H1 (cell line): ENCODE measurements around the gene COPG1. TPM values are rescaled to one million over a fixed set of nuclear protein-coding genes. Genes with fewer than 3 reads are reported as not detected.

Source experiments
- CTCF ChIA-PET: fragments of 300-600 bp; sonication (Branson Sonifier 250); formaldehyde crosslinking; loops from one replicate; lab custom pipeline; 2021; ENCODE audit not compliant: partially characterized antibody; lab: Charles Lee
- POLR2A ChIA-PET: fragments of 300-600 bp; sonication (Branson Sonifier 250); formaldehyde crosslinking; loops from one replicate; lab custom pipeline; 2021; ENCODE audit warnings: inconsistent platforms; ENCODE audit not compliant: partially characterized antibody; lab: Charles Lee
- DNase-seq, 2 experiments: peaks; one replicate each; pipeline versions ENCODE4 v3.0.0 to v3.0.0-alpha.2; 2010 to 2022; ENCODE audit warnings: low spot score in 2 of 2, low read depth in 1 of 2, mixed read lengths in 1 of 2
- FAIRE-seq: peaks from 2 replicates; lab custom pipeline; 2011; peaks lifted over from hg19 to GRCh38; lab: Jason Lieb, UNC
- H2AFZ ChIP-seq: 2 replicates; pipeline ENCODE4 v1.8.1; 2012; ENCODE audit warnings: low read length, inconsistent platforms
- H2AK5ac ChIP-seq: 2 replicates; pipeline ENCODE4 v1.6.1; 2013; ENCODE audit warnings: low read depth, low read length
- H2BK120ac ChIP-seq: replicated peaks from 2 replicates; pipeline ENCODE3; 2013; ENCODE audit warnings: low read depth, low read length, inconsistent platforms
- H2BK12ac ChIP-seq: 2 replicates; pipeline ENCODE4 v1.6.1; 2013; ENCODE audit warnings: low read depth, low read length
- H2BK15ac ChIP-seq: 2 replicates; pipeline ENCODE4 v1.6.1; 2013; ENCODE audit warnings: low read length
- H2BK20ac ChIP-seq: 2 replicates; pipeline ENCODE4 v1.6.1; 2013; ENCODE audit warnings: low read length
- H2BK5ac ChIP-seq: 2 replicates; pipeline ENCODE4 v1.6.1; 2013; ENCODE audit warnings: low read depth, low read length
- H3K14ac ChIP-seq: 2 replicates; pipeline ENCODE4 v1.6.1; 2013; ENCODE audit warnings: inconsistent platforms; ENCODE audit not compliant: insufficient read length
- H3K18ac ChIP-seq: 2 replicates; pipeline ENCODE4 v1.6.1; 2013; ENCODE audit warnings: low read length; ENCODE audit errors: extremely low read depth
- H3K23ac ChIP-seq: 2 replicates; pipeline ENCODE4 v1.6.1; 2013; ENCODE audit warnings: inconsistent platforms; ENCODE audit not compliant: insufficient read length
- H3K23me2 ChIP-seq: 2 replicates; pipeline ENCODE4 v1.6.1; 2013; ENCODE audit warnings: low read depth, low read length
- H3K27ac ChIP-seq: 2 replicates; pipeline ENCODE4 v1.6.1; 2011; ENCODE audit warnings: low read depth, low read length, inconsistent platforms
- H3K27me3 ChIP-seq, 4 experiments: replicated peaks in 1 of 4; 1 replicate in 1 of 4; 2 replicates in 3 of 4; pipeline versions ENCODE4 v1.6.1 to v1.8.1; 2011 to 2013; ENCODE audit warnings: low read length in 3 of 4, mild to moderate bottlenecking in 3 of 4, inconsistent platforms in 2 of 4, mixed read lengths in 2 of 4, moderate library complexity in 1 of 4; ENCODE audit not compliant: control insufficient read depth in 3 of 4, insufficient read depth in 3 of 4; ENCODE audit errors: extremely low read depth in 1 of 4
- H3K36me3 ChIP-seq, 4 experiments: 2 replicates each; pipeline versions ENCODE4 v1.6.1 to v1.8.1; 2011 to 2013; ENCODE audit warnings: mild to moderate bottlenecking in 4 of 4, low read length in 3 of 4, moderate library complexity in 2 of 4, control low read depth in 1 of 4, inconsistent platforms in 1 of 4; ENCODE audit not compliant: insufficient read depth in 4 of 4, control insufficient read depth in 2 of 4
- H3K4ac ChIP-seq: replicated peaks from 2 replicates; pipeline ENCODE3; 2013; ENCODE audit warnings: low read length, low read depth, mixed read lengths, inconsistent platforms; ENCODE audit not compliant: insufficient read length
- H3K4me1 ChIP-seq, 4 experiments: replicated peaks in 1 of 4; 1 replicate in 1 of 4; 2 replicates in 3 of 4; pipeline versions ENCODE4 v1.6.1 to v1.8.1; 2011 to 2013; ENCODE audit warnings: low read length in 3 of 4, inconsistent platforms in 2 of 4, mixed read lengths in 1 of 4; ENCODE audit not compliant: insufficient read depth in 4 of 4, control insufficient read depth in 3 of 4
- H3K4me2 ChIP-seq, 2 experiments: 2 replicates each; pipeline versions ENCODE4 v1.6.1 to v1.8.1; 2011 to 2013; ENCODE audit warnings: low read depth in 2 of 2, low read length in 2 of 2, control low read depth in 1 of 2, inconsistent platforms in 1 of 2, mild to moderate bottlenecking in 1 of 2; ENCODE audit not compliant: insufficient read depth in 1 of 2
- H3K4me3 ChIP-seq, 4 experiments: fragments of 200-600, 300-600 bp in 1 of 4; sonication (generic), shearing (Covaris generic), sonication (Bioruptor Twin) in 1 of 4; 2 replicates each; pipeline versions ENCODE4 v1.5.1 to v1.8.1; 2011 to 2016; ENCODE audit warnings: low read length in 4 of 4, low read depth in 3 of 4, control low read depth in 2 of 4, inconsistent platforms in 2 of 4, mild to moderate bottlenecking in 2 of 4, mixed read lengths in 1 of 4, moderate library complexity in 1 of 4; ENCODE audit not compliant: insufficient read depth in 2 of 4; ENCODE audit errors: extremely low read depth in 1 of 4
- H3K56ac ChIP-seq: replicated peaks from 2 replicates; pipeline ENCODE3; 2013; ENCODE audit warnings: low read depth, mild to moderate bottlenecking, mixed read lengths, low read length, inconsistent platforms; ENCODE audit not compliant: insufficient read length
- H3K79me1 ChIP-seq: 2 replicates; pipeline ENCODE4 v1.6.1; 2013; ENCODE audit warnings: low read depth, low read length, control low read depth
- H3K79me2 ChIP-seq, 2 experiments: 2 replicates each; pipeline versions ENCODE4 v1.6.1 to v1.8.1; 2012 to 2013; ENCODE audit warnings: low read length in 2 of 2, mild to moderate bottlenecking in 2 of 2, inconsistent platforms in 1 of 2; ENCODE audit not compliant: insufficient read depth in 2 of 2, control insufficient read depth in 1 of 2
- H3K9ac ChIP-seq, 4 experiments: replicated peaks in 1 of 4; 1 replicate in 1 of 4; 2 replicates in 3 of 4; pipeline versions ENCODE4 v1.6.1 to v1.8.1; 2011 to 2013; ENCODE audit warnings: low read depth in 3 of 4, low read length in 3 of 4, control low read depth in 2 of 4, mild to moderate bottlenecking in 2 of 4, moderate library complexity in 2 of 4, inconsistent platforms in 1 of 4; ENCODE audit errors: extremely low read depth in 1 of 4
- H3K9me3 ChIP-seq, 2 experiments: 2 replicates each; pipeline versions ENCODE4 v1.6.1 to v1.8.1; 2012 to 2013; ENCODE audit warnings: mild to moderate bottlenecking in 2 of 2, moderate library complexity in 2 of 2, control low read depth in 1 of 2, inconsistent platforms in 1 of 2, low read depth in 1 of 2, low read length in 1 of 2, mixed read lengths in 1 of 2; ENCODE audit not compliant: insufficient read depth in 2 of 2
- H4K20me1 ChIP-seq, 2 experiments: replicated peaks in 1 of 2; 2 replicates each; pipeline versions ENCODE3 to v1.8.1; 2011 to 2013; ENCODE audit warnings: inconsistent platforms in 2 of 2, low read length in 2 of 2, mild to moderate bottlenecking in 1 of 2; ENCODE audit not compliant: insufficient read depth in 2 of 2, control insufficient read depth in 1 of 2
- H4K5ac ChIP-seq: 2 replicates; pipeline ENCODE4 v1.6.1; 2013; ENCODE audit warnings: low read length, low read depth, mixed read lengths, inconsistent platforms; ENCODE audit not compliant: insufficient read length
- H4K8ac ChIP-seq: 2 replicates; pipeline ENCODE4 v1.8.0; 2013; ENCODE audit warnings: mild to moderate bottlenecking, moderate library complexity, low read length, inconsistent platforms; ENCODE audit not compliant: insufficient read depth; ENCODE audit errors: extremely low read depth
- H4K91ac ChIP-seq: replicated peaks from 2 replicates; pipeline ENCODE3; 2013; ENCODE audit warnings: low read length, mixed read lengths, inconsistent platforms; ENCODE audit not compliant: insufficient read length
- GABPA ChIP-seq: IDR thresholded peaks from 2 replicates; pipeline ENCODE4 v1.6.1; 2011; ENCODE audit warnings: mild to moderate bottlenecking, low read length, moderate library complexity, borderline replicate concordance; ENCODE audit not compliant: insufficient read depth
- MAFK ChIP-seq: IDR thresholded peaks from 2 replicates; pipeline ENCODE4 v1.6.1; 2012; ENCODE audit warnings: low read depth, mild to moderate bottlenecking, improper control_type of control experiment, low read length
- USF2 ChIP-seq: IDR thresholded peaks from 2 replicates; pipeline ENCODE4 v1.6.1; 2011; ENCODE audit warnings: low read length, improper control_type of control experiment
- WGBS, 2 experiments: shearing (Covaris generic) in 1 of 2; methylation state at CpG; one replicate each; pipeline versions ENCODE4 v1.1.6 to v1.1.7; 2013 to 2015; ENCODE audit warnings: low lambda C conversion rate in 2 of 2, mixed read lengths in 2 of 2, inconsistent platforms in 1 of 2, low coverage in 1 of 2, missing lambda C conversion rate in 1 of 2; ENCODE audit not compliant: insufficient replicate concordance in 2 of 2, insufficient coverage in 1 of 2, insufficient read length in 1 of 2; ENCODE audit errors: extremely low coverage in 1 of 2, missing lambda C conversion rate in 1 of 2; 5-methylcytosine and 5-hydroxymethylcytosine counted together
- polyA plus RNA-seq, 7 experiments: library from polyadenylated mRNA; depleted of rRNA in 3 of 7; stranded (reverse) in 5 of 7; unstranded in 2 of 7; fragments of >200 nt in 5 of 7; fragments of 200-250 nt in 2 of 7; gene quantifications; 1 replicate in 5 of 7; 2 replicates in 1 of 7; 4 replicates in 1 of 7; pipeline versions ENCODE4 v1.2.1 to v1.2.3, GENCODE V29; 2011 to 2013; ENCODE audit warnings: missing spikeins in 2 of 7, mixed read lengths in 2 of 7
- total RNA-seq: library from RNA; stranded (reverse); fragmentation: NEBNext Ultra II Directional; extraction: Animal tissue kit (Norgen Biotek cat#: 25700); gene quantifications from 2 replicates; pipeline ENCODE4 v1.2.1, GENCODE V29; 2021

The COPG1 gene
- total and polyA plus RNA-seq, 2 of the 8 experiments (the other 6 are each of a cell fraction or from before 2014, with no cell fraction given) = 52.7 to 106 TPM

DNA sequence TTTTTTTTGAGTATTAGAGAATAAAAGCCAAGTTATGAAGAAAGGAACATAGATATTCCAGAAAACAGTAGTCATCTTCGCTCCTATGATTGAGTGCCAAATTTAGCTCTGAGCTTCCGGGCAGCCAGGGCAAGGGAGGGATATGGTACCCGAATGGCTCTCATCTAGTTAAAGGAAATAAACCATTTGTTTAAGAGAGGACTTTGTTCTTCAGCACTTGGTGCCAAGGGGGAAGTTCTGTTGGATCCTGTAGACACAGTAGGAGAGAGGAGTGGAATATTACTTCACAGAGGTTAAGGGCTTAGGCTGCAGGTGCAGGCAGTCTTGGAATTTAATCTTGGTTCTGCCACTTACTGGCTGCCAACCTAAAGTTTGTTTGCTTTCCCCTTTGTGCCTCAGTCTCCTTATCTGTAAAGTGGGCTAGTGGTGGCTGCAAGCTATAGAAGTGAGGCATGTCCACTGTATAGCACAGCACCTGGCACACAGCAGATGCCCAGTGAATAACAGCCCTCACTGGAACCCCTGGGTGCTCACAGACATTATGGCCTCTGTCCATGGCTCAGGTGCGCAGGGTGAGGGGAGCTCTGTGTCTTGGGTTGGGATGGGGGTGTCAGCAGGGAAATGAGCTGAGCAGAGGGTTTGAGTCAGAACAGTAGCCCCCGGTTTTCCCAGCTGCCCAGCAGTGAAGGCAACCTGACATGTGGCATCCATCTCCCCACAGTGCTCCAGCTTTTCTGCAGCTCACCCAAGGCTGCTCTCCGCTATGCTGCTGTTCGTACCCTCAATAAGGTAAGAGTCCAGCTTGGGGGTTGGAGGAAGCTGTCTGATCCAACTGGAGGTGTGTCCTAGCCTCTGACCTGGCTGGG is 10.4 kb downstream of the COPG1 start:
- ChIA-PET POLR2A (interaction anchor here (1.0 to 3.8 kb wide), 3 partner anchors 11 to 78 kb away, joined by 3 to 19 read pairs (median 3); no protein-coding TSS in a partner anchor), CTCF (interaction anchor here (1.1 to 2.4 kb wide), 3 partner anchors 9 to 64 kb away, joined by 3 to 12 read pairs (median 4); no protein-coding TSS in a partner anchor)
- H3K23ac ChIP-seq = no peak overlapping the region
- H3K4me3 ChIP-seq = no peak overlapping the region
- H3K9me3 ChIP-seq = no peaks in the 10 kb centered on the region
- H3K27me3 ChIP-seq = no peaks in the 10 kb centered on the region
- no peaks in the 10 kb centered on the region for H3K4me1 ChIP-seq
- H2BK12ac ChIP-seq = no peak overlapping the region
- no peak overlapping the region for H2AFZ ChIP-seq
- H4K5ac ChIP-seq = no peak overlapping the region
- H3K79me1 ChIP-seq = no peaks in the 10 kb centered on the region; the same call in 1 of the 2 replicates
- H4K8ac ChIP-seq = no peak overlapping the region
- peaks cover 2 to 9% of the 10 kb centered on the region in 2 experiments for H4K20me1 ChIP-seq
- H3K36me3 ChIP-seq = peaks cover 36 to 79% (median 68%) of the 10 kb centered on the region in 4 experiments
- H3K4me2 ChIP-seq = no peak overlapping the region
- no peaks in the 10 kb centered on the region for H3K79me2 ChIP-seq
- H3K23me2 ChIP-seq = no peaks in the 10 kb centered on the region
- no peak overlapping the region for H3K27ac ChIP-seq
- no peak overlapping the region for H3K14ac ChIP-seq
- H3K18ac ChIP-seq = no peak overlapping the region
- H2AK5ac ChIP-seq = no peak overlapping the region
- H2BK5ac ChIP-seq = no peak overlapping the region
- FAIRE-seq (no peak), DNase-seq (no peak)
- no peak overlapping the region for H2BK20ac ChIP-seq
- TF ChIP-seq USF2 (no peak), MAFK (no peak), GABPA (no peak)
- H2BK15ac ChIP-seq = no peak overlapping the region
- 92% methylated on average over 7 of the region's 7 CpGs; no CpG with 5 or more reads in 1 of the 2 experiments for WGBS, 2 experiments
- no peak overlapping the region for H4K91ac ChIP-seq
- H3K4ac ChIP-seq = no peak overlapping the region
- no peak overlapping the region for H2BK120ac ChIP-seq
- no peak overlapping the region for H3K9ac ChIP-seq
- H3K56ac ChIP-seq = no peak overlapping the region
